Measurements from ENCODE around the gene TMED10.

TMED10 gene

DNA sequence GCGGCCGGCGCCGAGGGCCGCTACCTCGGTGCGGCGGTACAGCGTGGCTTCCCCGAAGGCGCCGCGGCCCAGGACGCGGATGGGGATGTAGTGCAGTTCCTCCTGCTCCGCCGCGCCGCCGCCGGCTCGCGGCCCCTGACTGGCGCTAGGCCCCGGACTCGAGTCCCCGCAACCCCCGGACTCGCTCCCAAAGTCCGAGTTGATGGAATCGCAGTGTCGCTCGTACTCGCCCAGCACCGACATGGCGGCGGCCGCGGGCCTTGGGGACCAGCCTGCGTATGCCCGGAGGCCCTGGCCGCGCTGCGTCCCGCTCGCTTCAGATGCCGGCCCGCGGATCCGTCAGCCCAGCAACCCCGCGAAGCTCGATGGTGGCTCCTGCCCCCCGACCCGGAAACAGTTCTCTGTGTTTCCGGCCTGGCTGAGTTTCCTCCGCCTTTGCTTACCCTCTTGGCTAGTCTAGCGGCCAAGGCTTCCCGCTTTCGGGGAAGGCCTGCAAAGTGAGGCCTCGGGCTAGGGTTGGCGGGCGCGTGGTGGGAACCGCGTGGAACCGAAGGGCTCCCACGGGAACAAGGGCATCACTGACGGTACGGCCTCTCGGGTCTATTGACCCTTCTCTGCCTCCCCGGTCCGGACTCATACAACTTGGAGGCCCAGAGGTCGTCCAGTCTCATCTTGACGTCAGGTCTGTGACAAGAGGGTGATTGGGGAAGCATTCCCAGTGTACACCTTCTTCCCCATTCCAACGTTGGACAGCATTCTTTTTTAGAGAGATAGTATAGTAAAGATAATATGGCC, 49.5 kb downstream of the TMED10 start, which contains the start of gene NEK9:
Gene NEK9, minus strand, starts transcription at position 370 of the 795 bp plus-strand sequence. Its CDS starts 127 bp downstream, at position 243.
- peak; percentile 88 for DNase-seq

- no peak for DNase-seq
Measured at GRCh38 chr14:75126121-75126544, 50.3 kb downstream of the TMED10 start.

GRCh38 chr14:75125617-75126016, 50.8 kb downstream of the TMED10 start:
- peak; percentile 60 for DNase-seq

DNA sequence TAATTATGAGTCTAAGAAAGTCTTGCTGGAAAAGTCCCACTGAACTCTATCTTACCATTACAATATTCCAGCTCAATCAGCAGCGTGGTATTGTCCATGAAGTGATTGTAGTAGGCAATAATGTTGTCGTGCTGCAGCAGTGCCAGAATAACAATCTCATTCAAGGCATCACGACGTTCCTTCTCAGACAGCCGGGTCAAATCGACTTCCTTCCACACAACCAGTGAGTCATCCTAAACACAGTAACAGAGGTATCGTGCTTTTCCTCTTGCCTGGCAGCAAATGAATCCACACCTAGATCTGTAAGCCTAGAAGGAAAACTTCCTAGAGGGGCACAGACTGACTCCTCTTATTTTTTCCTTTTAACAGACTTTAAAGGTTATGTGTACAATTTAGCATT, 52.4 kb downstream of the TMED10 start:
- DNase-seq: peak; percentile 7

- DNase-seq: no peak
Measured at GRCh38 chr14:75121552-75121951, 54.9 kb downstream of the TMED10 start.

DNA sequence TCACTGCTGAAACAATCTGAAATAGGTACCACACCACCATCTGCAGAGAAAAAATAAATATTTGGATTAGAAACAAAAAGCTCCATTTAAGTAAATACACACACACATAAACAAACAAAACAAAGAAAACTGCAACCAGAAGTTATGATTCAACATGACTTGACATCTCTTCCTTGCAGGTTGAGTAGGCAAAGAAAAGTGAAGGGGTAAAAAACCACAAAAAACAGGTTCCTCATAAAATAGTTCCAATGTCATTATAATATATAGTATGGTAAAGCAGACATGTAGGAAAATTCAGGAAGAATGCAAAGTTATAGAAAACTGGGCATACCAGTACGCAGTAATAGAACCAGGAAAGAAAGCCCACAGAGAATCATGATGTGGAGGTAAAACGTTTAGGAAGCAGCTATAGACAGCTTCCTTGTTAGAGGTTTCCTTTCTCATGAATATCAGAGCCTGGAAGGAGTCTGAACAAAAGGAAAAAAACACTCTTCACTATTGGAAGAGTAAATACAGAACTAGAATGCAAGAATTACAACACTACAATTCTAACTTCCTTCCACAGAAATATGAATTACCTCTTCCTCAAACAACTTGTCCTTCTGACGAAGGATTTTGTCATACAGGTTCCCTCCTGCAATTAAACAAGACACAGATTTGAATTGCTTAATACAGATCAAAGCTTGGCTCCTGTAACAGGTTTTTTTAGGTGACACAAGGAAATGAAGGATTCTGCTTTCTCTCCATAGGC, 55.7 kb downstream of the TMED10 start:
- DNase-seq: no peak

DNA sequence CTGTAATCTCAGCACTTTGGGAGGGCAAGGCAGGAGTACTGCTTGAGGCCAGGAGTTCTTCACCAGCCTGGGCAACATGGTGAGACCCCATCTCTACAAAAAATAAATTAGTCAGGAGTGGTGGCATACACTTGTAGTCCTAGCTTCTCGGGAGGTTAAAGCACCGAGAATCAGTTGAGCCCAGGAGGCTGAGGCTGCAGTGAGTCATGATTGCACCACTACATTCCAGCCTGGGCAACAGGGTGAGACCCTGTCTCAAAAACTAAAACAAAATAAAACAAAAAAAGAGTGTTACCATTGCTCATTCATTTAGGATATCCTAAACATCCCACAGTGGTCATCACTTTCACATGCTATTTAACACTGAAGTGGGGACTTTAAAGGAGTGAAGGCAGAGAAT, 57.4 kb downstream of the TMED10 start:
- peak; percentile 10 for DNase-seq

DNA sequence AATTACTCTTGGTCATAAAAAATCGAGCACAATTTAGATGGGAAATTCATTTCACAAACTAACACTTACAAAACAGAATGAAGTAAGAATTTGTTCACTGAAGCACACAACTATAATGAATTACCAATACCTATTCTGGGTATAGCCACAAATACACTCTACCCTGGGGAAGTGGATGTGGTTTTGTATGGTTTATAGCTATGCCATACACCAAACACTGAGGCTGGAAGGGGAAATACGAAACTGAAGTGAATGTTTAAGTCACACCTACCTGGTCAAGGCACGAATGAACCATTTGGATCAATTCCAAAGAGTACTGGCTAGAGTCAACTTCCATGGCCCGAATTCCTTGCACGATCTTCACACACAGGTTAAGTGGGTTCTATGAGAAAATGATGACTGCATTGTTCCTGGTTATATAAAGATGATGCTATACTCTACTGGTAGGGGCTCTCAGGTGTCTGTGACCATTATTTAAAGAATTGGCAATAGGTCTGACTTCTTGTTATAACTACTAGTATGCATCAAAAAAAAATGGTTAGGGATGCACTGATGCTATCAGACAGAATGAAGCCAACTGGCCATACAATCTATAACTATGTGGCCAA, 62.4 kb downstream of the TMED10 start:
- no peak for DNase-seq

GRCh38 chr14:75109877-75110276, 66.5 kb downstream of the TMED10 start:
- no peak for DNase-seq

DNA sequence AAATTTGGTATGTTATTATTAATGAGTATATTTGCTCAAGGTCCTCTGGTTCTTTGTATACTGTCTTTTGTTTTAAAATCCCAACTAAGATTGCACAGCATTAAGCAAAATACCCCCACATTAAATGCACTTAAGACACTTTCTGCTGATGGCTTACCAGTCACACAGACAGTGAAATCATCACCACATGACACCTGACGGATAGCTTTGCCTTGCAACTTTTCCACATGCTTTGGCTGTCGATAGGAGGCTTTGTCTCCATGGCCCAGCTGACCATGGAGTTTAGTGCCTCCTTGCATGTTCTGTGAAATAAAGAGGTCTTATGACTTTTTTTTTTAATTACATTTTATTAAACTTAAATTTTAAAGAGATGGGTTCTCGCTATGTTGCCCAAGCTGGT, 69.2 kb downstream of the TMED10 start:
- no peak for DNase-seq

GRCh38 chr14:75101491-75101890, 74.9 kb downstream of the TMED10 start:
- no peak for DNase-seq

GRCh38 chr14:75098682-75099081, 77.7 kb downstream of the TMED10 start:
- no peak for DNase-seq

DNA sequence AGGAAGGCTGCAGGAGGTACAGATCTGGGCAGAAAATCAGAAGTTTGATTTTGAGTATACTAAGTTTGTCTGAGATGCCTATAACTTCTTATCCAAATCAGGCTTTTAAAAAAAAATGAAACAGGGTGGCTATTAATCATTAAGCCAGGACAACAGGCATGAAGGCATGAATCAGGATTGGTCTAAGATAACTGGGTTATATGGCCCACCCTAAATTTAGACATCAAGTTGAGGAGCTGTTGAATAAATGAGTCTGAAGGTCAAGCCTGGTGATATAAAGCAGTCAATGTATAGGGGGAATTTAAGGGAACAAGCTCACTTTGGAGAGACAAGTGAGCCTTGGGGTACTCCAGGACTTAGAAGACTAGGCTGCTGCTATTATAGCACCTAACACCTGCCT, 78.2 kb downstream of the TMED10 start:
- DNase-seq: no peak

DNA sequence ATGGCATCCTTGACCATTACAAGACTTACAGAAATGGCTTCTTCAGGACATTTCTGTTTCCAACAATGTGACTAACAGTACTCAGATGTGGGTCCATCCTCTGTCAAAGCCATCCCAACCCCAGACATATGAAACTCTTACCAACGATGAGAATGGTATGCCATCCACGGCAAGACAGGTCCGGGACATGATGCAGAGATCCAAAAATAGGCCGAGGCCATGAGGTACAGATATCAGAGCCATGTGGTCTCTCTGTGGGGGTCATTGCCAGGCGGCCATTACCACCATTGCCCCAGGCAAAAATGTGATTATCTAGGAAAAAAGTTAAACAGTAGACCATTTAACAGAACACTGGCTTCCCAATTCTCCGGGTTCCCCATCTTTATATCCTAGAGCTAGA, 79.5 kb downstream of the TMED10 start:
- no peak for DNase-seq

- no peak for DNase-seq
Measured at GRCh38 chr14:75095690-75096089, 80.7 kb downstream of the TMED10 start.

DNA sequence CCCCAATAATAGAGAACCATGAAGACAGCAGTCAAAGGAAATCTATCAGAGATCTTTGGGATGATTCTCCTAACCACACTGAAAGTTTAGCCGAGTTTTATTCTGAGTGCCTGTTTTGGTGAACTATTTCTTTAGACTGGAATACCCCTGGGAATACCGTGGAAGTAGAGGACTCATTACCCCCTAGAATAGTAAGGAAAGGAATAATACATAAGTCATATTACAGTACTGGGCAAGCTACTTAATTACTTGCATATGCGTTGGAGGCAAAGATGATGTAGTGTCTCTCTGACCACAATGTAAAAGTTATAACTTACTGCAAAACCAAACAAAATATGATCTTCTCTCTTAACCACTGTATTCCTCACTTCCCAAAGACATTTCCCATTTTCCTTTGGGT, 81.5 kb downstream of the TMED10 start:
- peak; percentile 89 for DNase-seq

DNA sequence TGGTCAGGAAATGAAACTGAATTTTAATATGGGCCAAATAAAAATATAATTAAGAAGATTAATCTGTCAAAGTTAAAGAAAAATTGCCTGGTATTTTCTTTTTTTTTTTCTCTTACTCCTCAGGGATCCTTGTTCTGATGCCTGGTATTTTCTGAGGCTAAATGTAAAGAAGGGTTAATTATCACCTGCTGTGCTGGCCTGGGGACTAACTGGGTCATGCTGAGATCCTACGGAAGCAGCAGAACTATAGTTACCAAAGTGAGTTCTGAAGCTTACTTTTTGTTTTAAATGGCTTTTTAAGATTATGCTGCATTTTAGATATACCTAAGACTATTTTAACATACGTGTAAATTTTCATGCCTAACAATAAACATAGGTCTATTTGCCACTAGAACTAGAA, 83.7 kb downstream of the TMED10 start:
- no peak for DNase-seq

DNA sequence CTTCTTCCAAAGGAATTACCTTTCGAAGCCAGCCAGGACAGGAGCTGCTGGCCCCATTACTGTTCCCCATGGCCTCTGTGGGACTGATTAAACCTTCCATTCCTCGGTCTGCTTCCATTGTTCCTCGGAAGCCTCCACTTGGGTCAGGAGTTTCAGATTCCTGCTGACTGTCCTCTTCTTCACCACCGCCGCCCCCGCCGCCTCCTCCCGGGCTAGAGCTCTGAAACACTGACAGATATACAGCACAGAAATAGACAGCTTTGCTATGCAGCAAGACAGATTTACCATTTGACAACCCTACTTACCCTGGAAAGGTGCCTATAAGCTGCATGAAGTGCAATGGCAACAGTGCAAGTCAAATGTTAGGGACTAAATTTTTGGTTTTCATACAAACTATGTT, 85.2 kb downstream of the TMED10 start:
- no peak for DNase-seq

DNA sequence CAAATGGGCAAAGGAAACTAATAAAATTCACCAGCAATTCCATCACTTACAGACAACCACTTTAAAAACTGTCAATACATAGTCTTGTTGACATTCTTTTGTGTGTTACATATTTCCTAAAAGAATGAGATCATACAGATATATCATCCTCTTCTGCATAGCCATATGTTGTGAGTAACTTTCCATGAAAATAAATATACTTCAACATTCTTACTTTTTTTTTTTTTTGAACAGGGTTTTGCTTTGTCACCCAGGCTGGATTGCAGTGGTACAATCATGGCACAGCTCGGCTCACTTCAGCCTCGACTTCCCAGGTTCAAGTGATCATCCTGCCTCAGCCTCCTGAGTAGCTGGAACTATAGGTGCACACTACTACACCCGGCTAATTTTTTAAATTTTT, 86.1 kb downstream of the TMED10 start:
- peak; percentile 64 for DNase-seq

- DNase-seq: peak; percentile 65
Measured at GRCh38 chr14:75088566-75089373, 87.6 kb downstream of the TMED10 start.

DNA sequence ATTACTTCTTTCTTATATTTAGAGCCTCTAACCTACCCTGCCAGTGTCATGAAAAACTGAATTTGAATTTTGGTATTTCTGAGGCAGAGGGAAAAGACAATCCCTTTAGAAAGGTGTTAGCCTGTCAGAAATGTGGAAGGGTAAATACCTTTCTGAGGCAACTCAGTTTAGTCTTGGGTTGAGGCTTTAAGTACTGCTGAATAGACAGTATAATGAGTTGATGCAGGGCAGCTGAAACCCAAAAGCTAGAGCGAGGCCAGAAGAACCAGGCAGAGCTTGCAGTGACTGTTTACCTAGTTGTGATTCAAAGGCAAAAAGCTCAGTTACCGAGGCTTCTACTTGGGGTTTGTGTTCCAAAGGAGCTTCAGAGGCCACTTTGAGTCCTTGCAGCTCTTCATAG, 88.3 kb downstream of the TMED10 start:
- DNase-seq: no peak

- no peak for DNase-seq
Measured at GRCh38 chr14:75084513-75084912, 91.9 kb downstream of the TMED10 start.

DNA sequence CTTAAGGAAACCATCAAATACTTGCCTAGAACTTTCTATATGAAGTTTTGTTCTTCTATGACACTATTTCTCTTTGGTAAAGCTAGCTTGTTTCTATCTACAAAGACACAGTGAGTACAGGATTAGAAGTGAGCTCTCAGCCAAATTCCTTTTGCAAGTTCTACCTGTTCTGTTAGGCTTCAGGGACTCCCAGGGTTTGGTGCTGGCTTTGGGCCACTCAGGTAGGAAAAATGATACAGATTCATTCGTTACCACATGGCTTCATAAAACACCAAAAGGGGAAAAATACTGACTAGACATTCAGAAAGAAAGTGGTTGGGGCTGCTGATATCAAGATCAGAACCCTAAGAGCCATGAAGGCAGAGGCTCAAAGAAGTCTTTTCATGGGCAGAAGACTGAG, 93.1 kb downstream of the TMED10 start:
- no peak for DNase-seq

Measured in fibroblast of skin of scalp (primary cell).